NCI-H1694 (cell line): Measurements from ENCODE around the gene UBE2V1.
"Not testable (repeated sequence)": the region's sequence is repeated elsewhere in the genome, so short reads cannot be mapped to it uniquely, and the experiment has no call there.

Source experiments
- DNase-seq: peaks from one replicate; lab custom pipeline; 2025; lab: John Stamatoyannopoulos, UW

The UBE2V1 gene

GRCh38 chr20:50115041-50115512 is 2.1 kb upstream of the UBE2V1 start:
- no peak for DNase-seq

- no peak for DNase-seq
These were observed 672 bp upstream of the UBE2V1 start for GRCh38 chr20:50113420-50114224.

- no peak for DNase-seq
These were observed 988 bp downstream of the UBE2V1 start for GRCh38 chr20:50111829-50112495.

- DNase-seq: no peak
These were observed 1.7 kb downstream of the UBE2V1 start for GRCh38 chr20:50111120-50111828.

- no peak for DNase-seq
These were observed 2.6 kb downstream of the UBE2V1 start for GRCh38 chr20:50110141-50111047.

GRCh38 chr20:50108556-50109235 is 4.3 kb downstream of the UBE2V1 start:
- DNase-seq: no peak

GRCh38 chr20:50107796-50108331 is 5.1 kb downstream of the UBE2V1 start:
- DNase-seq: no peak

- DNase-seq: no peak
These were observed 5.8 kb downstream of the UBE2V1 start for GRCh38 chr20:50107086-50107660.

GRCh38 chr20:50106669-50107068 is 6.3 kb downstream of the UBE2V1 start:
- DNase-seq: not testable (repeated sequence)

GRCh38 chr20:50103464-50104107 is 9.4 kb downstream of the UBE2V1 start:
- DNase-seq: not testable (repeated sequence)

GRCh38 chr20:50102551-50102950 is 10.4 kb downstream of the UBE2V1 start:
- DNase-seq: not testable (repeated sequence)

- DNase-seq: no peak
These were observed 11.1 kb downstream of the UBE2V1 start for GRCh38 chr20:50101887-50102286.

- DNase-seq: no peak
These were observed 11.7 kb downstream of the UBE2V1 start for GRCh38 chr20:50101281-50101680.

- no peak for DNase-seq
These were observed 12.4 kb downstream of the UBE2V1 start for GRCh38 chr20:50100552-50100951.

GRCh38 chr20:50099565-50099991 is 13.4 kb downstream of the UBE2V1 start:
- DNase-seq: no peak

- DNase-seq: no peak
These were observed 13.8 kb downstream of the UBE2V1 start for GRCh38 chr20:50099113-50099512.

GRCh38 chr20:50098259-50098658 is 14.7 kb downstream of the UBE2V1 start:
- DNase-seq: no peak

GRCh38 chr20:50097843-50098242 is 15.1 kb downstream of the UBE2V1 start:
- no peak for DNase-seq

- DNase-seq: no peak
These were observed 16.7 kb downstream of the UBE2V1 start for GRCh38 chr20:50096237-50096636.
